NB4 (cell line): ENCODE measurements around the gene ALPK3.

Source experiments
- TF ChIP-seq, protein P1 (sequence below): IDR thresholded peaks from one replicate; pipeline ENCODE4 v1.5.1; 2012; ENCODE audit warnings: low read depth, low read length
- TF ChIP-seq, protein P2 (sequence below): IDR thresholded peaks from 2 replicates; pipeline ENCODE4 v1.6.1; 2011; ENCODE audit warnings: low read depth, low read length

DNA sequence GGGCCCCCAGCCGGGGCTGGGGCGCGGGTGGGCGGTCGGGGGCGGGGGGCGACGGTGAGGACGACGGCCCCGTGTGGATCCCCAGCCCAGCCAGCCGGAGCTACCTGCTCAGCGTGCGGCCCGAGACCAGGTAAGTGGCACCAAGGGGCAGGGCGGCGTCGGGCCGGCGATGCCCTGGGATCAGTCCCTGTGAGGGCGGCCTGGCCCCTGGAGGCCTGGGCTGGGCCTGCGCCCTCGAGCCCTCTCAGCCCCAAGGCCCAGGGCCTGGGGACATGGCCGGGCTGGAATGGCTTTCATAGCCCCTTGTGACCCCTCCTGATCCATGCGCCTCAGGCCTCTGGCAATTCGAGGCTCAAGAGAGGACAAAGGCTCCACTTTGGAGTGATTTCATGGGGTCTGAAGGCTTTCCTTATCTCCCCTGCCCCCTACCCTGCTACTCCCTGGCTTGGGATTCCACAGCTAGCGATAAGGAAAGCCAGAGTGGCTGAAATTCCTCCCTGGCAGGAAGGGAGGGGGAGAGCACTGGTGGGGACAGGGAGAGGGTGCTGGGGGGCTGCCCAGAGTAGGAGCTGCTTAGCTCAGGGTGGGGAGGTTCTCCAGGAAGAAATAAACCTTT, 418 bp downstream of the ALPK3 start:
- TF ChIP-seq, protein P1, sequence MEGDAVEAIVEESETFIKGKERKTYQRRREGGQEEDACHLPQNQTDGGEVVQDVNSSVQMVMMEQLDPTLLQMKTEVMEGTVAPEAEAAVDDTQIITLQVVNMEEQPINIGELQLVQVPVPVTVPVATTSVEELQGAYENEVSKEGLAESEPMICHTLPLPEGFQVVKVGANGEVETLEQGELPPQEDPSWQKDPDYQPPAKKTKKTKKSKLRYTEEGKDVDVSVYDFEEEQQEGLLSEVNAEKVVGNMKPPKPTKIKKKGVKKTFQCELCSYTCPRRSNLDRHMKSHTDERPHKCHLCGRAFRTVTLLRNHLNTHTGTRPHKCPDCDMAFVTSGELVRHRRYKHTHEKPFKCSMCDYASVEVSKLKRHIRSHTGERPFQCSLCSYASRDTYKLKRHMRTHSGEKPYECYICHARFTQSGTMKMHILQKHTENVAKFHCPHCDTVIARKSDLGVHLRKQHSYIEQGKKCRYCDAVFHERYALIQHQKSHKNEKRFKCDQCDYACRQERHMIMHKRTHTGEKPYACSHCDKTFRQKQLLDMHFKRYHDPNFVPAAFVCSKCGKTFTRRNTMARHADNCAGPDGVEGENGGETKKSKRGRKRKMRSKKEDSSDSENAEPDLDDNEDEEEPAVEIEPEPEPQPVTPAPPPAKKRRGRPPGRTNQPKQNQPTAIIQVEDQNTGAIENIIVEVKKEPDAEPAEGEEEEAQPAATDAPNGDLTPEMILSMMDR, result no peak
- TF ChIP-seq, protein P2, sequence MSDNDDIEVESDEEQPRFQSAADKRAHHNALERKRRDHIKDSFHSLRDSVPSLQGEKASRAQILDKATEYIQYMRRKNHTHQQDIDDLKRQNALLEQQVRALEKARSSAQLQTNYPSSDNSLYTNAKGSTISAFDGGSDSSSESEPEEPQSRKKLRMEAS, result no peak
